ENCODE data around the gene SDF2L1. TPM values are rescaled to one million over a fixed set of nuclear protein-coding genes. Genes with fewer than 3 reads are reported as not detected.
A peak's percentile ranks its signal among the peaks of the same experiment; 100 is the strongest.

The SDF2L1 gene
- total and polyA plus RNA-seq, 10 of the 15 experiments (the other 5 are each of a cell fraction or from before 2014, with no cell fraction given): 3.0 to 214 (median 55.5) TPM

GRCh38 chr22:21652547-21653545 lies 10.7 kb downstream of the SDF2L1 start:
- TF ChIP-seq RUNX3 (IDR thresholded peaks at IDR 0.05; ENCODE audit: low read length) (no peak), CTCF (IDR thresholded peaks at IDR 0.05 in 2 of 3, conservative IDR thresholded peaks at IDR 0.05 in 1 of 3; ENCODE audit: control insufficient read depth in 2 of 3, extremely low read depth in 1 of 3, insufficient read depth in 1 of 3, low read depth in 3 of 3, low read length in 3 of 3) (0 out of 6 replicates have a peak, but pooled peaks of 1 of the 3 experiments have one; percentile 15), BMI1 (IDR thresholded peaks at IDR 0.05; ENCODE audit: borderline replicate concordance) (no peak), ZBTB4 (CRISPR knock-in tag; IDR thresholded peaks at IDR 0.05) (no peak), BCL11A (IDR thresholded peaks at IDR 0.05; ENCODE audit: low read depth, low read length) (no peak)
- Histone ChIP-seq H3K9ac (ENCODE audit: control insufficient read depth, insufficient read depth, low read length) (peak overlapping the region; percentile 95), H3K4me1 (ENCODE audit: control insufficient read depth, insufficient read depth, low read length) (peaks cover 3% of the 10 kb centered on the region), H3K9me3 (replicated peaks; ENCODE audit: control insufficient read depth, insufficient read depth, low read length) (no peaks in the 10 kb centered on the region), H4K20me1 (ENCODE audit: control insufficient read depth, insufficient read depth) (no peaks in the 10 kb centered on the region), H2AFZ (ENCODE audit: control insufficient read depth, low read depth, low read length) (peak overlapping the region; percentile 90), H3K4me3 (peak overlapping the region; percentile 73), H3K27me3 (replicated peaks in 1 of 2; ENCODE audit: control insufficient read depth in 2 of 2, insufficient read depth in 2 of 2, low read length in 1 of 2) (no peaks in the 10 kb centered on the region), H3K27ac (ENCODE audit: control insufficient read depth, insufficient read depth) (peak overlapping the region; percentile 82), H3K4me2 (ENCODE audit: control insufficient read depth, insufficient read depth) (peak overlapping the region; percentile 90), H3K36me3 (ENCODE audit: control insufficient read depth in 2 of 2, insufficient read depth in 2 of 2, low read length in 1 of 2) (peaks cover 3% of the 10 kb centered on the region in 2 experiments), H3K79me2 (ENCODE audit: control insufficient read depth, insufficient read depth, low read length) (peaks cover 7% of the 10 kb centered on the region)
- no peak for DNase-seq (ENCODE audit: low read depth, low spot score)
- RAD21 ChIA-PET (ENCODE audit: unreplicated experiment): interaction anchor here (1.9 kb wide), 1 partner anchor 11 kb away, joined by 5 read pairs; the partner anchor contains the start of gene SDF2L1
- POLR2A ChIA-PET: interaction anchor here (0.5 to 1.6 kb wide), 7 partner anchors 11 to 181 kb away, joined by 3 to 6 read pairs (median 3); partner anchors contain the start of genes PPIL2 and SDF2L1
- ATAC-seq: peak; percentile 13
- no peak for FAIRE-seq
- CTCF ChIA-PET: interaction anchor here (2.1 to 3.0 kb wide), 2 partner anchors 10 to 24 kb away, joined by 6 to 10 read pairs; partner anchors contain the start of gene YDJC
- in situ Hi-C loops (cut with MboI): no loop called here
- BruUV-seq (replicated peaks): no TSS peak
- 13% methylated on average over 40 of the region's 40 CpGs for WGBS (ENCODE audit: insufficient coverage, insufficient replicate concordance, low lambda C conversion rate, missing lambda C conversion rate)
- SMC1A ChIA-PET (ENCODE audit: uncharacterized antibody, unreplicated experiment): interaction anchor here (0.8 to 2.4 kb wide), 3 partner anchors 11 to 285 kb away, joined by 3 to 8 read pairs (median 3); partner anchors contain the start of gene SDF2L1
- intact Hi-C loops (cut with micrococcal nuclease; ENCODE audit: unreplicated experiment): no loop called here

Measured in GM12878 (cell line).